ENCODE measurements around the gene USP47.
"Not testable (repeated sequence)": the region's sequence is repeated elsewhere in the genome, so short reads cannot be mapped to it uniquely, and the experiment has no call there.

Gene USP47

GRCh38 chr11:11831406-11831805, 10.4 kb upstream of the USP47 start:
- DNase-seq, result not testable (repeated sequence)

GRCh38 chr11:11836676-11837231, 5.0 kb upstream of the USP47 start:
- no peak for DNase-seq

GRCh38 chr11:11839718-11840117, 2.1 kb upstream of the USP47 start:
- no peak for DNase-seq

- DNase-seq, result no peak
Observed at GRCh38 chr11:11841116-11841722, 553 bp upstream of the USP47 start.

GRCh38 chr11:11842421-11843008, 743 bp downstream of the USP47 start:
- peak; percentile 71 to 78 for DNase-seq

GRCh38 chr11:11843211-11843621, 1.4 kb downstream of the USP47 start:
- no peak for DNase-seq

- no peak for DNase-seq
Observed at GRCh38 chr11:11843642-11844041, 1.9 kb downstream of the USP47 start.

- DNase-seq, result no peak
Observed at GRCh38 chr11:11844272-11844671, 2.5 kb downstream of the USP47 start.

GRCh38 chr11:11845071-11845470, 3.3 kb downstream of the USP47 start:
- DNase-seq, result no peak

GRCh38 chr11:11845551-11845950, 3.8 kb downstream of the USP47 start:
- DNase-seq, result no peak

- no peak for DNase-seq
Observed at GRCh38 chr11:11847082-11847481, 5.3 kb downstream of the USP47 start.

- peak; percentile 61 to 71 for DNase-seq
Observed at GRCh38 chr11:11848891-11849746, 7.3 kb downstream of the USP47 start.

GRCh38 chr11:11850668-11851067, 8.9 kb downstream of the USP47 start:
- no peak for DNase-seq

- DNase-seq, result no peak
Observed at GRCh38 chr11:11856638-11857037, 14.9 kb downstream of the USP47 start.

GRCh38 chr11:11857769-11858168, 16.0 kb downstream of the USP47 start:
- DNase-seq, result no peak

GRCh38 chr11:11858676-11859075, 16.9 kb downstream of the USP47 start:
- no peak for DNase-seq

- no peak for DNase-seq
Observed at GRCh38 chr11:11860103-11860979, 18.6 kb downstream of the USP47 start.

- no peak for DNase-seq
Observed at GRCh38 chr11:11862999-11863398, 21.2 kb downstream of the USP47 start.

GRCh38 chr11:11864332-11864731, 22.6 kb downstream of the USP47 start:
- DNase-seq, result no peak

GRCh38 chr11:11864803-11865202, 23.0 kb downstream of the USP47 start:
- DNase-seq, result no peak

GRCh38 chr11:11865449-11865848, 23.7 kb downstream of the USP47 start:
- no peak for DNase-seq

GRCh38 chr11:11866203-11866602, 24.4 kb downstream of the USP47 start:
- no peak for DNase-seq

GRCh38 chr11:11867720-11868119, 25.9 kb downstream of the USP47 start:
- DNase-seq, result no peak
